Activated T-cell treated with anti-CD3 and anti-CD28 coated beads for 24 hours (primary cell): ENCODE data around the gene PLAU.
A peak's percentile ranks its signal among the peaks of the same experiment; 100 is the strongest.
"Not testable (repeated sequence)": the region's sequence is repeated elsewhere in the genome, so short reads cannot be mapped to it uniquely, and the experiment has no call there.

ENCODE experiments used
- DNase-seq: peaks from one replicate; pipeline ENCODE4 v3.0.0-alpha.2; 2020; ENCODE audit warnings: low read depth

The PLAU gene

GRCh38 chr10:73950155-73950948, 39.4 kb downstream of the PLAU start:
- no peak for DNase-seq

GRCh38 chr10:73953665-73954064, 42.7 kb downstream of the PLAU start:
- DNase-seq = no peak

- DNase-seq = no peak
Observed at GRCh38 chr10:73954737-73955136, 43.8 kb downstream of the PLAU start.

- DNase-seq = no peak
Observed at GRCh38 chr10:73955719-73956118, 44.8 kb downstream of the PLAU start.

- DNase-seq = peak; percentile 22
Observed at GRCh38 chr10:73956476-73957359, 45.8 kb downstream of the PLAU start.

GRCh38 chr10:73959484-73960243, 48.7 kb downstream of the PLAU start:
- no peak for DNase-seq

GRCh38 chr10:73962386-73962785, 51.5 kb downstream of the PLAU start:
- DNase-seq = no peak

- DNase-seq = not testable (repeated sequence)
Observed at GRCh38 chr10:73963533-73963932, 52.6 kb downstream of the PLAU start.

- no peak for DNase-seq
Observed at GRCh38 chr10:73964743-73965142, 53.8 kb downstream of the PLAU start.

GRCh38 chr10:73965267-73965889, 54.4 kb downstream of the PLAU start:
- DNase-seq = not testable (repeated sequence)

- DNase-seq = no peak
Observed at GRCh38 chr10:73965890-73966768, 55.2 kb downstream of the PLAU start.

GRCh38 chr10:73967022-73967429, 56.1 kb downstream of the PLAU start:
- DNase-seq = no peak
